ENCODE measurements around the gene TMEM91. TPM values are rescaled to one million over a fixed set of nuclear protein-coding genes. Genes with fewer than 3 reads are reported as not detected.
A peak's percentile ranks its signal among the peaks of the same experiment; 100 is the strongest.

The TMEM91 gene
- total and polyA plus RNA-seq, 2 experiments from 2014 or later, result 9.3 to 10.6 TPM

- H4K20me1 ChIP-seq (replicated peaks; ENCODE audit: insufficient read depth), result no peaks in the 10 kb centered on the region
- no peak for TF ChIP-seq ZNF462 (CRISPR knock-in tag; IDR thresholded peaks at IDR 0.05)
- peak in 1 of 2 experiments; percentile 16; a peak in 1 of 4 replicates for TF ChIP-seq CTCF (conservative IDR thresholded peaks at IDR 0.05; ENCODE audit: low read depth in 2 of 2)
- H3K4me1 ChIP-seq (ENCODE audit: insufficient read depth), result peaks cover 12% of the 10 kb centered on the region
- no peaks in the 10 kb centered on the region for H3K9me2 ChIP-seq (ENCODE audit: insufficient read depth)
- DNase-seq (ENCODE audit: low spot score) (no peak), ATAC-seq (no peak)
- no peaks in the 10 kb centered on the region for H3K36me3 ChIP-seq (ENCODE audit: insufficient read depth)
- no peaks in the 10 kb centered on the region for H3K27me3 ChIP-seq (ENCODE audit: insufficient read depth)
- H3K79me2 ChIP-seq (replicated peaks; ENCODE audit: insufficient read depth), result no peaks in the 10 kb centered on the region
- no peak overlapping the region for H2AFZ ChIP-seq
- Mint-ChIP-seq H3K4me3 (no peak overlapping the region), H3K27ac (no peak overlapping the region), H3K9me3 (no peaks in the 10 kb centered on the region), H3K4me1 (peaks cover 18% of the 10 kb centered on the region), H3K27me3 (ENCODE audit: insufficient read depth, low read depth, poor library complexity) (peaks cover 11% of the 10 kb centered on the region), H3K36me3 (ENCODE audit: low read depth) (peaks cover 15% of the 10 kb centered on the region; the same call in 2 of the 3 replicates)
- no peak overlapping the region for H3K27ac ChIP-seq (ENCODE audit: low read depth)
- H3K4me2 ChIP-seq, result no peak overlapping the region
- no peak overlapping the region for H3K4me3 ChIP-seq
- peaks cover 5% of the 10 kb centered on the region; the same call in 1 of the 2 replicates for H3F3A ChIP-seq (replicated peaks; ENCODE audit: low read depth)
Measured at GRCh38 chr19:41424335-41425173, 48.2 kb downstream of the TMEM91 start.

All from GM23338 (cell line).